ENCODE data around the gene PALMD.
A peak's percentile ranks its signal among the peaks of the same experiment; 100 is the strongest.

PALMD gene

GRCh38 chr1:99636647-99637175, 9.2 kb upstream of the PALMD start:
- no peak for FAIRE-seq

GRCh38 chr1:99638853-99639252, 7.1 kb upstream of the PALMD start:
- FAIRE-seq = no peak

GRCh38 chr1:99639408-99639807, 6.5 kb upstream of the PALMD start:
- FAIRE-seq = no peak

- no peak for FAIRE-seq
Observed at GRCh38 chr1:99639945-99640344, 6.0 kb upstream of the PALMD start.

GRCh38 chr1:99640672-99641071, 5.2 kb upstream of the PALMD start:
- FAIRE-seq = no peak

- no peak for FAIRE-seq
Observed at GRCh38 chr1:99641558-99641957, 4.4 kb upstream of the PALMD start.

- no peak for FAIRE-seq
Observed at GRCh38 chr1:99642053-99642452, 3.9 kb upstream of the PALMD start.

- FAIRE-seq = no peak
Observed at GRCh38 chr1:99643021-99643779, 2.7 kb upstream of the PALMD start.

GRCh38 chr1:99644279-99645004, 1.5 kb upstream of the PALMD start:
- FAIRE-seq = no peak

- no peak for FAIRE-seq
Observed at GRCh38 chr1:99645203-99645602, 710 bp upstream of the PALMD start.

- FAIRE-seq = peak; percentile 53
Observed at GRCh38 chr1:99646868-99647267, 955 bp downstream of the PALMD start.

GRCh38 chr1:99647490-99647889, 1.6 kb downstream of the PALMD start:
- no peak for FAIRE-seq

- peak; percentile 5 for FAIRE-seq
Observed at GRCh38 chr1:99648107-99648506, 2.2 kb downstream of the PALMD start.

- FAIRE-seq = no peak
Observed at GRCh38 chr1:99650030-99650429, 4.1 kb downstream of the PALMD start.

- FAIRE-seq = no peak
Observed at GRCh38 chr1:99650773-99651437, 5.0 kb downstream of the PALMD start.

- no peak for FAIRE-seq
Observed at GRCh38 chr1:99652881-99653281, 7.0 kb downstream of the PALMD start.

GRCh38 chr1:99655376-99655775, 9.5 kb downstream of the PALMD start:
- no peak for FAIRE-seq

- no peak for FAIRE-seq
Observed at GRCh38 chr1:99656701-99657100, 10.8 kb downstream of the PALMD start.

GRCh38 chr1:99657213-99658030, 11.5 kb downstream of the PALMD start:
- FAIRE-seq = no peak

- no peak for FAIRE-seq
Observed at GRCh38 chr1:99658031-99658290, 12.0 kb downstream of the PALMD start.

GRCh38 chr1:99659755-99660210, 13.9 kb downstream of the PALMD start:
- no peak for FAIRE-seq

GRCh38 chr1:99660496-99660895, 14.6 kb downstream of the PALMD start:
- FAIRE-seq = no peak

GRCh38 chr1:99661780-99662179, 15.9 kb downstream of the PALMD start:
- no peak for FAIRE-seq
